ENCODE results near the gene ZKSCAN7.
"Not testable (repeated sequence)": the region's sequence is repeated elsewhere in the genome, so short reads cannot be mapped to it uniquely, and the experiment has no call there.

The ZKSCAN7 gene

GRCh38 chr3:44554626-44555592 lies at the start of gene ZKSCAN7:
Gene ZKSCAN7 (plus strand): TSS chr3:44555193. CDS start chr3:44557048, 1,855 bp downstream.
- peak in 1 of 2 donors; percentile 35 for DNase-seq (ENCODE audit: low read depth in 2 of 2)

GRCh38 chr3:44506556-44506955 lies 48.4 kb upstream of the ZKSCAN7 start:
- DNase-seq (ENCODE audit: low read depth in 2 of 2): no peak

GRCh38 chr3:44506961-44507360 lies 48.0 kb upstream of the ZKSCAN7 start:
- no peak for DNase-seq (ENCODE audit: low read depth in 2 of 2)

DNA sequence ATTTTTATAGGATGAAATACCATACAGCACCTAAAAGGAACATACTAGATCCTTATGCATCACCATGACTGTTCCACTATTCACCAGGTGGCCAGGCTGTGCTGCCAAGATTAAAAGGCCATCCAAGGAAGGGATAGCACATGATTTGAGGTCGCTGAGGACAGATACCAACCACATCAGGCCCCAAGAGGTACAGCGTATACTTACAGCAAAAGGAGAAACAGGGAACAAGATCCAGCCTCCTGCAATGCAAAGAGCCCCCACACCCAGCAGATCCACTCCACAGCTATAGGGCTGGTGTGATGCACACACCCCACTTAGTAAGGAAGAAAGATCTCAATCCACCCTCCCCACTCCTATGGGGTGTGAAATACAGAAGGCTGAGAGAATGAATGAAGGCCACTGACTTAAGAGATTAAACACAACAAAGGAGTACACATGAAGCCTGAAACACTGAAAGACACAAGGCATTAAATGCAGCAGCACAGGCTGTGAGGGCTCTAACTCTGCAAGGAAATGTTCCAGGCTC lies 45.5 kb upstream of the ZKSCAN7 start:
- DNase-seq (ENCODE audit: low read depth in 2 of 2): no peak

DNA sequence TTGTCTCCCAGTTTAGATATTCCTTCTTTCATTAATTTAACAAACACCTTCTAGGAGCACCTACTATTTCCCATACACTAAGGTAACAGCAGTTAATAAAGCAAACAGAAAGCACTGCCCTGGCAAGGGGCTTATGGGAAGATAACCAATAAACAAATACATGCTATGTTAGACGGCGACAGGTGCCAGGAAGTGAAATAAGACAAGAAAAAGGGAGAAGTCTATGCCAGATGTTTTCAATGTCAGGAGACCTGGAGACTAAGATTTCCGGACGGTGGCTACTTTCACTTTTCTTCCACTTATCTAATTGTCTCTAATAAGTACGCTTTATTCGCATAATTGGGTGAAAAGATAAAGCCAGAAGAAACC lies 45.0 kb upstream of the ZKSCAN7 start:
- no peak for DNase-seq (ENCODE audit: low read depth in 2 of 2)

GRCh38 chr3:44511238-44511566 lies 43.8 kb upstream of the ZKSCAN7 start:
- no peak for DNase-seq (ENCODE audit: low read depth in 2 of 2)

GRCh38 chr3:44513513-44513912 lies 41.5 kb upstream of the ZKSCAN7 start:
- no peak for DNase-seq (ENCODE audit: low read depth in 2 of 2)

DNA sequence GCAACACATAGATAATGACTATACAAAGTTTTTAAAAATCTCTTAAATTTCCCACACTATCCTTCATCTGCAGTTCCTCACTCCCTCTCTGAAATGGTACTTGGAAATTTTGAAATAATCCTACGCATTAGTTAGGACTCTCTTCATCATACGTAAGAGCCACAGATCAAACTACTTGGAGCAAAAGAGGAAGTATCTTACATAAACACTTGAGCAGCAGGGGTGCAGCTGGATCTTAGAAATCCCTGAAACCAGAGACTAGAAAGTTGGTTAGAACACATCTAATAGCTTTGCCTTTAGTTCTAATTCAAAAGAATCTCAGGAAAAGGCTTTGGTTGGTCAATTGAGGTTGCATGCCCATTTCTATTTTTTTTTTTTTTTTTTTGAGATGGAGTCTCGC lies 38.8 kb upstream of the ZKSCAN7 start:
- no peak for DNase-seq (ENCODE audit: low read depth in 2 of 2)

- DNase-seq (ENCODE audit: low read depth in 2 of 2): no peak
These were observed 36.2 kb upstream of the ZKSCAN7 start for GRCh38 chr3:44518782-44519156.

- DNase-seq (ENCODE audit: low read depth in 2 of 2): no peak
These were observed 33.3 kb upstream of the ZKSCAN7 start for GRCh38 chr3:44521721-44522120.

DNA sequence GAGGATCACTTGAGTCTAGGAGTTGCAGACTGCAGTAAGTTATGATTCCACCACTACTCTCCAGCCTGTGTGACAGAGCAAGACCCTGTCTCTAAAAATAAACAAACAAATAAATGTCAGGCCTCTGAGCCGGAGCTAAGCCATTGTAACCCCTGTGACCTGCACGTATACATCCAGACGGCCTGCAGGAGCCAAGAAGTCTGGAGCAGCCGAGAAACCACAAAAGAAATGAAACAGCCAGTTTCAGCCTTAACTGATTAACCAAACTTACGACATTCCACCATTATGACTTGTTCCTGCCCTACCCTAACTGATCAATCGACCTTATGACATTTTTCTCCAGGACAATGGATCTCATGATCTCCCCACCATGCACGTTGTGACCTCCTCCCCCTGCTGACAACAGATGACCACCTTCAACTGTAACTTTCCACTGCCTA lies 32.5 kb upstream of the ZKSCAN7 start:
- no peak for DNase-seq (ENCODE audit: low read depth in 2 of 2)

GRCh38 chr3:44525060-44525459 lies 29.9 kb upstream of the ZKSCAN7 start:
- DNase-seq (ENCODE audit: low read depth in 2 of 2): no peak

- no peak for DNase-seq (ENCODE audit: low read depth in 2 of 2)
These were observed 25.1 kb upstream of the ZKSCAN7 start for GRCh38 chr3:44529927-44530326.

GRCh38 chr3:44530911-44531310 lies 24.1 kb upstream of the ZKSCAN7 start:
- DNase-seq (ENCODE audit: low read depth in 2 of 2): no peak

- not testable (repeated sequence) for DNase-seq (ENCODE audit: low read depth in 2 of 2)
These were observed 20.3 kb upstream of the ZKSCAN7 start for GRCh38 chr3:44534659-44535058.

GRCh38 chr3:44535364-44535763 lies 19.6 kb upstream of the ZKSCAN7 start:
- DNase-seq (ENCODE audit: low read depth in 2 of 2): no peak

DNA sequence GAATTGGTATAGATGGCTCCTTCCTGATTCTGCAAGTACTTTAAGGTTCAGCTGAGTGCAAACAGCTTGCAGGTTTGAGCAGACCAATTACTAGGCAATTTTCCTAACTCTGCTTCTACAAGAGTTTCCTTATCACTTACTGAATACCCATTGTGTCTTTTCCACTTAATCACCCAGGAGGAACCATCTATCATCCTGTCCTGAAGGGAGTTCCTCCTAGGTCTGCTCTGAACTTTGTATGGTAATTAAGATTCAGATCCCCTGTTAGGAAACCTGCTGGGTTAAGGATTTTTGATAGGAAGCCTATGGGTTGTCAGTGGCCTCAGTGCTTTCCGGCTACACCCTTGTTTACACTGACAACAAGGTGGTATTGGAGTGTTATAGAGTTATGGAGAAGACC lies 10.2 kb upstream of the ZKSCAN7 start:
- DNase-seq (ENCODE audit: low read depth in 2 of 2): not testable (repeated sequence)

DNA sequence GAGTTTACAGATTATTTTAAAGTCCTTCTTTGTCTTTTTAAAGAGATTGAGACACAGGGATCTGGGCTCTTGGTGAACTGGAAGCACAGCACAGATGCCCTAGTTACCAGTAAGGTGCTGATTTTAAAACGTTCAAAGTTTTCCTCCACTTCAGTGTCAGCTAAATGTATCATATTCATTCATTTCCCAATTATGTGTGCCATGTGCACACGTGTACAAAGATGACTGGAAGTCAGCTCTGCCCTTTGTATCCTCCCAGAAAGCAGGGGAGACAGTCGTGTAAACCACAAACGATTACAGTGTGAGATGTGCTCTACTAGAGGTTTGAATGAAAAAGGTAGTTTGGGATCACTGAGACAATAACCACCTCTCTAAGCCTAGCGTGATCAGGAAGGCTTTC lies 730 bp downstream of the ZKSCAN7 start:
- DNase-seq (ENCODE audit: low read depth in 2 of 2): no peak

GRCh38 chr3:44557074-44557473 lies 2.1 kb downstream of the ZKSCAN7 start:
- DNase-seq (ENCODE audit: low read depth in 2 of 2): no peak

DNA sequence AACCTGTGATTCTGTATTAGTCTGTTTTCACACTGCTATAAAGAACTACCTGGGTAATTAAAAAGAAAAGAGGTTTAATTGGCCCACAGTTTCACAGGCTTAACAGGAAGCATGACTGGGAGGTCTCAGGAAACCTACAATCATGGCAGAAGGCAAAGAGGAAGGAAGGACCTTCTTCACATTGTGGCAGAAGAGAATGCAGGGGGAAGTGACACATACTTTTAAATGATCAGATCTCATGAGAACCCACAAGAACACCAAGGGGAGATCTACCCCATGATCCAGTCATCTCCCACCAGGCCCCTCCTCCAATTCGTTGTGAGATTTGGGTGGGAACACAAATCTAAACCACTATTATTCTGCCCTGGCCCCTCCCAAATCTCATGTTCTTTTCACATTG lies 6.1 kb downstream of the ZKSCAN7 start:
- DNase-seq (ENCODE audit: low read depth in 2 of 2): no peak

DNA sequence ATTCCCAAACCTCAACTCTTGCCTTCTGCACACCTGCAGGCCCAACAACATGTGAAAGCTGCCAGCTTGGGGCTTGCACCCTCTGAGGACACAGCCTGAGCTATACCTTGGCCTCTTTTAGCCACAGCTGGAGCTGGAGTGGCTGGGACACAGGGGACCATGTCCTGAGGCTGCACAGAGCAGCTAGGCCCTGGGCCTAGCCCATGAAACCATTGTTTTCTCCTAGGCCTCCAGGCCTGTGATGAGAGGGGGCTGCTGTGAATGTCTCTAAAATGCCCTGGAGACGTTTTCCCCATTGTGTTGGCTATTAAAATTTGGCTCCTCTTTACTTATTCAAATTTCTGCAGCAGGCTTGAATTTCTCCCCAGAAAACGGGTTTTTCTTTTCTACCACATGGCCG lies 7.2 kb downstream of the ZKSCAN7 start:
- no peak for DNase-seq (ENCODE audit: low read depth in 2 of 2)

DNA sequence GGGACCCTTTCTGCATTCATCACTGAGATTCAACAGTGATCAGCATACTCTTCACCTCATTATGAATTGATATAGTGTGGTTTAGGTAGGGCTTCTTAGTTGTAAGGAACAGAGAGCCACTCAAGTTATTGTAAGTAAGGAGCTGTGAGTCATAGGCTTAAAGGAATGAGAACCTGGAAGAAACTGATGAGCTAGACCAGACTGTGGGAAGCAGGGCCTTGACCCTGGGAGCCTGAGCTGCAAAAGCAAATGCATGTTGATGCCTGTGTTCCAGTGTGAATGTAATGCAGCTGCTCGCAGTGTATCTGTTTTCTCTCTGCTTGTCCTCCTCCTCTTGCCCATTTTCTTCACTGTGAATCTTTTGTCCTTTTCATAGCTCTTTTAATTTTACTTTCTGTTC lies 13.6 kb downstream of the ZKSCAN7 start:
- DNase-seq (ENCODE audit: low read depth in 2 of 2): no peak

GRCh38 chr3:44571024-44571423 lies 16.0 kb downstream of the ZKSCAN7 start:
- DNase-seq (ENCODE audit: low read depth in 2 of 2): no peak

GRCh38 chr3:44576613-44577012 lies 21.6 kb downstream of the ZKSCAN7 start:
- DNase-seq (ENCODE audit: low read depth in 2 of 2): no peak
